Uterus (tissue), 2 donors: ENCODE results near the gene VSNL1.

Experiments
- CTCF ChIP-seq, 4 experiments: fragments of 200-600 bp in 2 of 4; fragments of 450-650 bp in 2 of 4; sonication (generic) in 2 of 4; IDR thresholded peaks; one replicate each; pipeline ENCODE4 v1.5.1; 2016 to 2019; ENCODE audit warnings: antibody characterized with exemption in 4 of 4, mild to moderate bottlenecking in 2 of 4, moderate library complexity in 1 of 4
- POLR2A ChIP-seq, 2 donors: fragments of 450-650 bp; IDR thresholded peaks; one replicate each; pipeline ENCODE4 v1.6.1; 2016; ENCODE audit warnings: antibody characterized with exemption in 2 of 2, mild to moderate bottlenecking in 1 of 2, moderate library complexity in 1 of 2

GRCh38 chr2:17542471-17542870 lies 2.0 kb downstream of the VSNL1 start:
- TF ChIP-seq CTCF (IDR thresholded peaks at IDR 0.05) = no peak
- no peak for TF ChIP-seq POLR2A (IDR thresholded peaks at IDR 0.05)
